Eye (tissue), 1 donor: ENCODE results near the gene SLC41A1.
A peak's percentile ranks its signal among the peaks of the same experiment; 100 is the strongest.

ENCODE experiments used
- DNase-seq: peaks from one replicate; pipeline ENCODE4 v3.0.0-alpha.2; 2015

Gene SLC41A1

GRCh38 chr1:205817988-205818387 is 5.0 kb upstream of the SLC41A1 start:
- no peak for DNase-seq

GRCh38 chr1:205817364-205817763 is 4.4 kb upstream of the SLC41A1 start:
- DNase-seq, result no peak

- no peak for DNase-seq
Measured at GRCh38 chr1:205813755-205814058, 709 bp upstream of the SLC41A1 start.

- peak; percentile 73 for DNase-seq
Measured at GRCh38 chr1:205812271-205812877, 624 bp downstream of the SLC41A1 start.

GRCh38 chr1:205811660-205812059 is 1.3 kb downstream of the SLC41A1 start:
- DNase-seq, result peak; percentile 42

- DNase-seq, result peak; percentile 27
Measured at GRCh38 chr1:205810448-205811157, 2.4 kb downstream of the SLC41A1 start.

- no peak for DNase-seq
Measured at GRCh38 chr1:205809942-205810345, 3.1 kb downstream of the SLC41A1 start.

- DNase-seq, result no peak
Measured at GRCh38 chr1:205809469-205809868, 3.5 kb downstream of the SLC41A1 start.

- no peak for DNase-seq
Measured at GRCh38 chr1:205805082-205805711, 7.8 kb downstream of the SLC41A1 start.

- DNase-seq, result no peak
Measured at GRCh38 chr1:205804605-205805004, 8.4 kb downstream of the SLC41A1 start.

- no peak for DNase-seq
Measured at GRCh38 chr1:205803986-205804385, 9.0 kb downstream of the SLC41A1 start.

GRCh38 chr1:205802060-205802459 is 10.9 kb downstream of the SLC41A1 start:
- no peak for DNase-seq

GRCh38 chr1:205800981-205801703 is 11.9 kb downstream of the SLC41A1 start:
- peak; percentile 29 for DNase-seq

GRCh38 chr1:205800427-205800826 is 12.6 kb downstream of the SLC41A1 start:
- DNase-seq, result no peak

- DNase-seq, result no peak
Measured at GRCh38 chr1:205798577-205798976, 14.4 kb downstream of the SLC41A1 start.

- DNase-seq, result no peak
Measured at GRCh38 chr1:205797168-205797567, 15.8 kb downstream of the SLC41A1 start.

GRCh38 chr1:205794011-205794730 is 18.8 kb downstream of the SLC41A1 start:
- no peak for DNase-seq

GRCh38 chr1:205792961-205793673 is 19.9 kb downstream of the SLC41A1 start:
- no peak for DNase-seq

GRCh38 chr1:205792481-205792881 is 20.5 kb downstream of the SLC41A1 start:
- no peak for DNase-seq

- peak; percentile 82 for DNase-seq
Measured at GRCh38 chr1:205791568-205792180, 21.3 kb downstream of the SLC41A1 start.

- DNase-seq, result no peak
Measured at GRCh38 chr1:205787287-205787916, 25.6 kb downstream of the SLC41A1 start.
